LNCaP clone FGC (cell line): ENCODE measurements around the gene LRRC23.

Experiments
- DNase-seq: peaks from one replicate; pipeline ENCODE4 v3.0.0-alpha.2; 2011; ENCODE audit warnings: low read depth
- H3K4me3 ChIP-seq: 2 replicates; pipeline ENCODE4 v1.5.1; 2011; ENCODE audit warnings: mild to moderate bottlenecking, low read depth, low read length, control low read depth
- TF ChIP-seq, protein P1 (sequence below): IDR thresholded peaks from 2 replicates; pipeline ENCODE4 v1.5.1; 2012; ENCODE audit warnings: mild to moderate bottlenecking; ENCODE audit not compliant: control insufficient read depth, insufficient read depth; ENCODE audit errors: extremely low read depth

The LRRC23 gene

DNA sequence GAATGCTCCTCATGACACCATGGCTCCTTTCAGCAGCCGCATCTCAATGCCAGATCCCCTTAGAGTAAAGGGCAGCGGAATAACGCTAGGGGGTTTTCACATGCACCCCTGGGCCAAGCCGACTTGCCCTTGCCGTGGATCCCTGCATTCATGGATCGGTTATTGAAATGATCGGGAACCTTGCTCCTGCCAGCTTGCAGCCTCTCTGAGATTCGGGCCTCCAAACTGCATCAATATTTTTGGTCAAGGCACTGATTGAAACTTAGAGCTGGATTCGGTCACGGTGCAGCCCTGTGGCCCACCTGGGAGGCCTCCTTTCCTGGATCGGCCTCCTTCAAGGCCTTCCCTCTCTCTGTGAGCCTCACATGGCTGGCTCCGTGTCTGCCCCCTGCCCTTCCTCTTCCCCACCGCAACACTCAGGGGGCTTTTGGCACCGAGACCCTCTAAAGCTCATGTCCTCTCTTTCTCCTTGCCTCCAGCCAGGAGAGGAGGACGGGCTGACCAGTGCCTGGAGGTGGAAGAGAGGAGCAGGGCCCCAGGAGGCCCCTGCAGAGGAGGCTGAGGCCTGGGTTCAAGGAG is 48.3 kb downstream of the LRRC23 start:
- H3K4me3 ChIP-seq, result no peak overlapping the region
- DNase-seq, result no peak
- TF ChIP-seq, protein P1, sequence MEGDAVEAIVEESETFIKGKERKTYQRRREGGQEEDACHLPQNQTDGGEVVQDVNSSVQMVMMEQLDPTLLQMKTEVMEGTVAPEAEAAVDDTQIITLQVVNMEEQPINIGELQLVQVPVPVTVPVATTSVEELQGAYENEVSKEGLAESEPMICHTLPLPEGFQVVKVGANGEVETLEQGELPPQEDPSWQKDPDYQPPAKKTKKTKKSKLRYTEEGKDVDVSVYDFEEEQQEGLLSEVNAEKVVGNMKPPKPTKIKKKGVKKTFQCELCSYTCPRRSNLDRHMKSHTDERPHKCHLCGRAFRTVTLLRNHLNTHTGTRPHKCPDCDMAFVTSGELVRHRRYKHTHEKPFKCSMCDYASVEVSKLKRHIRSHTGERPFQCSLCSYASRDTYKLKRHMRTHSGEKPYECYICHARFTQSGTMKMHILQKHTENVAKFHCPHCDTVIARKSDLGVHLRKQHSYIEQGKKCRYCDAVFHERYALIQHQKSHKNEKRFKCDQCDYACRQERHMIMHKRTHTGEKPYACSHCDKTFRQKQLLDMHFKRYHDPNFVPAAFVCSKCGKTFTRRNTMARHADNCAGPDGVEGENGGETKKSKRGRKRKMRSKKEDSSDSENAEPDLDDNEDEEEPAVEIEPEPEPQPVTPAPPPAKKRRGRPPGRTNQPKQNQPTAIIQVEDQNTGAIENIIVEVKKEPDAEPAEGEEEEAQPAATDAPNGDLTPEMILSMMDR, result no peak

DNA sequence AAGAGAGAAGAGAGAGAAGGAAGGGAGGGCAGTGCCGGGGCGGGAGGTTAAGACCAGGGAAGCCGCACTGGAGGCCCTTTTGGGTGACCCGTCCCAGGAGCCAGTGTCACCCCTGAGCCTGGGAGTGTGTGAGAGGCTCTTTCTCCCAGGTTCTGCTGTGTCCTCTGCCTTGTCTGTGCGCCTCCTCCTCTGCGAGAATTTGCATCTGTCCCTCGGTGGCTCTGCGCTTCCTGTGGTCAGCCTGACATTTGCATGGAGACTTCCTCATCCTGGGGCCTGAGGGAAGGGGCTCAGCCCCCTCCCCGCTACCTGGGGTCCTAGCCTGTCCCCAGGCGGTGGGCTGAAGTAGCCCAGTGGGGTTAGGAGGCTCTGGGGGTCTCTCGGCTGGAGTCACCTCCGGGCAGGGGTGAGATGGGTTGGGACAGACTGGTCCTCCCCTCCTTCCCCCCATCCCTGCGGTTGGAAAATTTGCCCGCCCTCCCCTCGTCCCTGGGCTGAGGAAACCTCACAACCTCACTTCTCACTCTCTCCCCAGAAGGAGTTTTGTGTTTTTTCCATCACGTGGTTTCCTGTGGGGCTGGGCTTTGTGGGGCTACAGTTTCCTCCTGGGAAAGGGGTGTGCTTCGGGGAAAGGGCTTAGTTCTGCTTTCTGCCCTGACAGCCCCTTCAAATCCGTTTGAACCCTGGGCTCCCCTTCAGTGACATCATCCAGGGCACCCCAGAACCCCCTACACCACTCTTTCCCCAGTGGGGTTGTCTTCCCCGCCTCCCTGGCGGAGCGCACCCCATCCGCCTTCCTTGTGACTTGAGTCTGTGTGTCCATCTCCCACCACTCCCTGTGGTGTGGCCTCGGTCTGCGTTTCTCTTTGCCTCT is 49.1 kb downstream of the LRRC23 start:
- TF ChIP-seq, protein P1, result no peak
- no peak for DNase-seq
- H3K4me3 ChIP-seq, result no peak overlapping the region

DNA sequence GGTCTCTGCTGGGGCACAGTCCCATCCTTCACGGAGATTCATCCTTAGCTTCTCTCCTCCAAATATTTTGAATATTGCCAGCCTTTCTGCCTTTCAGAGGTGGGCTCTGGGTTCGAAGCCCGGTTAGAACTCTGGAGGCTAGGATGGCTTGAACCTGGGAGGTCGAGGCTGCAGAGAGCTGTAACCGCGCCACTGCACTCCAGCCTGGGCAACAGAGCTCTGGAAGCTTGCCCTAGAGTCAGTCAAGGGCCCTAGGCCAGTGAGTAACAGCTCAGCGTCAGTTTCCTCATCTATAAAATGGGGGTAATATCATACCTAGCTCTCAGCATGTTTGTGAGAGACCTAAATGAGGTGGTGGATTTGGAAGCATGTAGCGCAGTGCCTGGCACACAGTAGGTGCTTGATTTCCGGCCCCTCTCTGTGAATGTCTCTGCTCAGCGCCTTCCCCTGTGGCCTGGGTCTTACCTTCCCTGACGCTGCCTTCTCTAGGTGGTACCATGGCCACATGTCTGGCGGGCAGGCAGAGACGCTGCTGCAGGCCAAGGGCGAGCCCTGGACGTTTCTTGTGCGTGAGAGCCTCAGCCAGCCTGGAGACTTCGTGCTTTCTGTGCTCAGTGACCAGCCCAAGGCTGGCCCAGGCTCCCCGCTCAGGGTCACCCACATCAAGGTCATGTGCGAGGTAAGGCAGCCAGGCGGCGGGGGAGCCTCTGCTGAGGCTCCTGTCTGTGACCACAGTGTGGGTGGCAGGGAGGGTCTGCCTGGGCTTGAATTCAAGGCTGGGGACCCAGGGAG is 49.9 kb downstream of the LRRC23 start:
- TF ChIP-seq, protein P1, result no peak
- no peak for DNase-seq
- H3K4me3 ChIP-seq, result no peak overlapping the region

GRCh38 chr12:6955108-6956020 is 50.7 kb downstream of the LRRC23 start:
- no peak overlapping the region for H3K4me3 ChIP-seq
- TF ChIP-seq, protein P1, result no peak
- DNase-seq, result no peak

GRCh38 chr12:6956021-6956727 is 51.6 kb downstream of the LRRC23 start:
- TF ChIP-seq, protein P1, result no peak
- no peak overlapping the region for H3K4me3 ChIP-seq
- no peak for DNase-seq
